K562 (cell line): ENCODE results near the gene BRD7. TPM values are rescaled to one million over a fixed set of nuclear protein-coding genes. Genes with fewer than 3 reads are reported as not detected.

ENCODE experiments used
- microRNA-seq: library from miRNA; unstranded; fragments of <30 nt; microRNA quantifications from one replicate; pipeline ENCODE4, GENCODE V29; 2018; ENCODE audit warnings: borderline microRNAs expressed
- polyA plus RNA-seq, 8 experiments: library from polyadenylated mRNA; depleted of rRNA in 4 of 8; stranded (reverse) in 5 of 8; unstranded in 3 of 8; fragments of >200 nt; fragmentation: Nextera tagmentation in 2 of 8; fragmentation: Illumina TruSeq in 1 of 8; extraction: Ambion mirVana in 2 of 8; extraction: Trizol in 1 of 8; gene quantifications; 2 replicates each; pipeline versions ENCODE4 v1.2.1 to v1.2.3, GENCODE V29; 2011 to 2014; ENCODE audit warnings: inconsistent platforms in 1 of 8, missing spikeins in 1 of 8
- small RNA-seq: library from RNA; depleted of rRNA; stranded (forward); fragments of <200 nt; gene quantifications from one replicate; pipeline ENCODE3, GENCODE V24; 2014
- total RNA-seq, 7 experiments: library from RNA; depleted of rRNA in 6 of 7; stranded (reverse); fragments of >200 nt in 6 of 7; fragmentation: Illumina TruSeq in 2 of 7; extraction: Trizol in 2 of 7; gene quantifications; 2 replicates each; pipeline versions ENCODE4 v1.2.1 to v1.2.3, GENCODE V29; 2011 to 2021; ENCODE audit warnings: low replicate concordance in 1 of 7

BRD7 gene
- total and polyA plus RNA-seq, 9 of the 15 experiments (the other 6 are each of a cell fraction or from before 2014, with no cell fraction given): 20.6 to 101 (median 68.7) TPM

Small RNA genes lying within 50 kb of the gene (microRNA-seq; reads per million reads assigned to microRNA genes)
- gene MIR6771: not detected

Small RNA genes lying within 50 kb of the gene (small RNA-seq; reads per million reads assigned to genes)
- gene MIR6771: not detected

Other genes starting within 250 kb of the BRD7 start
- gene TENT4B, start 215.7 kb downstream of the BRD7 start, total RNA-seq (2014; rRNA removed): 5.8 and 6.8 TPM in 2 replicates
- 7.0 and 7.5 TPM in 2 replicates for gene TENT4B, start 215.7 kb downstream of the BRD7 start, total RNA-seq (2014; rRNA removed; fragmentation: Illumina TruSeq; extraction: Trizol)
- gene TENT4B, start 215.7 kb downstream of the BRD7 start, total RNA-seq (2015; rRNA removed; fragmentation: Illumina TruSeq; extraction: Trizol): 6.6 and 7.0 TPM in 2 replicates
- 7.8 and 8.4 TPM in 2 replicates for gene TENT4B, start 215.7 kb downstream of the BRD7 start, total RNA-seq (2021)
- gene TENT4B, start 215.7 kb downstream of the BRD7 start, polyA plus RNA-seq (2011; rRNA removed): 5.9 and 6.9 TPM in 2 replicates
- gene TENT4B, start 215.7 kb downstream of the BRD7 start, polyA plus RNA-seq (2014; fragmentation: Illumina TruSeq; extraction: Trizol): 6.9 and 8.3 TPM in 2 replicates
- gene TENT4B, start 215.7 kb downstream of the BRD7 start, polyA plus RNA-seq (2014; fragmentation: Nextera tagmentation; extraction: Ambion mirVana): 1 to 10 TPM; 5.2 to 7.7 TPM
- 4.1 and 5.8 TPM in 2 replicates for gene TENT4B, start 215.7 kb downstream of the BRD7 start, polyA plus RNA-seq (2014; rRNA removed)
- 59.0 and 73.5 TPM in 2 replicates for gene ADCY7, start 102.4 kb downstream of the BRD7 start, total RNA-seq (2014; rRNA removed)
- gene ADCY7, start 102.4 kb downstream of the BRD7 start, total RNA-seq (2014; rRNA removed; fragmentation: Illumina TruSeq; extraction: Trizol): 15.9 and 19.0 TPM in 2 replicates
- 28.6 and 29.9 TPM in 2 replicates for gene ADCY7, start 102.4 kb downstream of the BRD7 start, total RNA-seq (2015; rRNA removed; fragmentation: Illumina TruSeq; extraction: Trizol)
- gene ADCY7, start 102.4 kb downstream of the BRD7 start, total RNA-seq (2021): 104 and 108 TPM in 2 replicates
- 28.6 and 31.0 TPM in 2 replicates for gene ADCY7, start 102.4 kb downstream of the BRD7 start, polyA plus RNA-seq (2011; rRNA removed)
- 26.4 and 37.3 TPM in 2 replicates for gene ADCY7, start 102.4 kb downstream of the BRD7 start, polyA plus RNA-seq (2014; fragmentation: Illumina TruSeq; extraction: Trizol)
- gene ADCY7, start 102.4 kb downstream of the BRD7 start, polyA plus RNA-seq (2014; fragmentation: Nextera tagmentation; extraction: Ambion mirVana): 1 to 10 TPM; 2.3 to 2.4 TPM
- gene ADCY7, start 102.4 kb downstream of the BRD7 start, polyA plus RNA-seq (2014; rRNA removed): 49.4 and 64.0 TPM in 2 replicates
- gene NKD1, start 179.4 kb upstream of the BRD7 start, total RNA-seq (2014; rRNA removed): 0.04 and 0.18 TPM in 2 replicates
- under 0.01 TPM in 2 replicates for gene NKD1, start 179.4 kb upstream of the BRD7 start, total RNA-seq (2014; rRNA removed; fragmentation: Illumina TruSeq; extraction: Trizol)
- gene NKD1, start 179.4 kb upstream of the BRD7 start, total RNA-seq (2015; rRNA removed; fragmentation: Illumina TruSeq; extraction: Trizol): 0.07 and 0.08 TPM in 2 replicates
- gene NKD1, start 179.4 kb upstream of the BRD7 start, total RNA-seq (2021): 0.22 and 0.24 TPM in 2 replicates
- under 0.01 and 0.11 TPM in 2 replicates for gene NKD1, start 179.4 kb upstream of the BRD7 start, polyA plus RNA-seq (2011; rRNA removed)
- gene NKD1, start 179.4 kb upstream of the BRD7 start, polyA plus RNA-seq (2014; fragmentation: Illumina TruSeq; extraction: Trizol): 0.01 and 0.07 TPM in 2 replicates
- gene NKD1, start 179.4 kb upstream of the BRD7 start, polyA plus RNA-seq (2014; fragmentation: Nextera tagmentation; extraction: Ambion mirVana): not detected
- gene NKD1, start 179.4 kb upstream of the BRD7 start, polyA plus RNA-seq (2014; rRNA removed): 0.04 TPM in 1 of 2 replicates, not detected in the other